Measurements from ENCODE around the gene DOLPP1.

GRCh38 chr9:129070696-129071525 is 10.0 kb upstream of the DOLPP1 start:
- no peak for TF ChIP-seq GATA2 (IDR thresholded peaks at IDR 0.05; ENCODE audit: low read depth, low read length)
- TF ChIP-seq GATA3 (IDR thresholded peaks at IDR 0.05; ENCODE audit: low read depth, low read length), result no peak
